Tibial artery (tissue), 4 donors: Measurements from ENCODE around the gene NME3.

Source experiments
- DNase-seq, 2 donors: peaks; one replicate each; pipeline ENCODE4 v3.0.0-alpha.2; 2019
- H3K27ac ChIP-seq, 2 donors: fragments of 200-600 bp; sonication (generic) in 1 of 2; 1 replicate in 1 of 2; 2 replicates in 1 of 2; pipeline ENCODE4 v1.5.1; 2018 to 2019; ENCODE audit warnings: mild to moderate bottlenecking in 1 of 2
- H3K27me3 ChIP-seq, 2 donors: fragments of 200-600 bp; sonication (generic) in 1 of 2; one replicate each; pipeline versions ENCODE4 v1.5.1 to v1.6.0; 2016 to 2019
- H3K36me3 ChIP-seq, 3 donors: fragments of 200-600 bp; sonication (generic) in 2 of 3; one replicate each; pipeline ENCODE4 v1.5.1; 2016 to 2019; ENCODE audit warnings: mild to moderate bottlenecking in 2 of 3
- H3K4me1 ChIP-seq, 4 donors: fragments of 200-600 bp; sonication (generic) in 2 of 4; 1 replicate in 3 of 4; 2 replicates in 1 of 4; pipeline ENCODE4 v1.5.1; 2016 to 2019
- H3K4me3 ChIP-seq, 2 donors: fragments of 200-600 bp; sonication (generic) in 1 of 2; 1 replicate in 1 of 2; 2 replicates in 1 of 2; pipeline ENCODE4 v1.5.1; 2018 to 2019; ENCODE audit warnings: mild to moderate bottlenecking in 2 of 2
- H3K9me3 ChIP-seq, 3 donors: fragments of 200-600 bp; sonication (generic) in 1 of 3; one replicate each; pipeline ENCODE4 v1.5.1; 2016 to 2019
- intact Hi-C: fragments of 100-400 bp; cut with DNase I; formaldehyde crosslinking; loops from one replicate; pipeline ENCODE4 v1.15.0; 2023; ENCODE audit warnings: low total_unique reads
- TF ChIP-seq, protein P1 (sequence below), 2 experiments: fragments of 200-600 bp in 1 of 2; fragments of 450-650 bp in 1 of 2; IDR thresholded peaks; one replicate each; pipeline ENCODE4 v1.5.1; 2017 to 2019; ENCODE audit warnings: antibody characterized with exemption in 2 of 2, mild to moderate bottlenecking in 1 of 2, moderate library complexity in 1 of 2

NME3 gene

GRCh38 chr16:1792836-1793577, 21.7 kb upstream of the NME3 start:
- peaks cover 5 to 50% (median 27%) of the 10 kb centered on the region in 3 donors for H3K36me3 ChIP-seq
- DNase-seq: no peak
- peaks cover 0 to 9% (median 0%) of the 10 kb centered on the region in 4 donors for H3K4me1 ChIP-seq
- TF ChIP-seq, protein P1, sequence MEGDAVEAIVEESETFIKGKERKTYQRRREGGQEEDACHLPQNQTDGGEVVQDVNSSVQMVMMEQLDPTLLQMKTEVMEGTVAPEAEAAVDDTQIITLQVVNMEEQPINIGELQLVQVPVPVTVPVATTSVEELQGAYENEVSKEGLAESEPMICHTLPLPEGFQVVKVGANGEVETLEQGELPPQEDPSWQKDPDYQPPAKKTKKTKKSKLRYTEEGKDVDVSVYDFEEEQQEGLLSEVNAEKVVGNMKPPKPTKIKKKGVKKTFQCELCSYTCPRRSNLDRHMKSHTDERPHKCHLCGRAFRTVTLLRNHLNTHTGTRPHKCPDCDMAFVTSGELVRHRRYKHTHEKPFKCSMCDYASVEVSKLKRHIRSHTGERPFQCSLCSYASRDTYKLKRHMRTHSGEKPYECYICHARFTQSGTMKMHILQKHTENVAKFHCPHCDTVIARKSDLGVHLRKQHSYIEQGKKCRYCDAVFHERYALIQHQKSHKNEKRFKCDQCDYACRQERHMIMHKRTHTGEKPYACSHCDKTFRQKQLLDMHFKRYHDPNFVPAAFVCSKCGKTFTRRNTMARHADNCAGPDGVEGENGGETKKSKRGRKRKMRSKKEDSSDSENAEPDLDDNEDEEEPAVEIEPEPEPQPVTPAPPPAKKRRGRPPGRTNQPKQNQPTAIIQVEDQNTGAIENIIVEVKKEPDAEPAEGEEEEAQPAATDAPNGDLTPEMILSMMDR (IDR thresholded peaks at IDR 0.05): no peak
- H3K27ac ChIP-seq: no peak overlapping the region
- H3K9me3 ChIP-seq: peaks cover 0 to 3% (median 0%) of the 10 kb centered on the region in 3 donors
- H3K27me3 ChIP-seq: no peaks in the 10 kb centered on the region
- intact Hi-C loops: no loop called here
- H3K4me3 ChIP-seq: no peak overlapping the region

DNA sequence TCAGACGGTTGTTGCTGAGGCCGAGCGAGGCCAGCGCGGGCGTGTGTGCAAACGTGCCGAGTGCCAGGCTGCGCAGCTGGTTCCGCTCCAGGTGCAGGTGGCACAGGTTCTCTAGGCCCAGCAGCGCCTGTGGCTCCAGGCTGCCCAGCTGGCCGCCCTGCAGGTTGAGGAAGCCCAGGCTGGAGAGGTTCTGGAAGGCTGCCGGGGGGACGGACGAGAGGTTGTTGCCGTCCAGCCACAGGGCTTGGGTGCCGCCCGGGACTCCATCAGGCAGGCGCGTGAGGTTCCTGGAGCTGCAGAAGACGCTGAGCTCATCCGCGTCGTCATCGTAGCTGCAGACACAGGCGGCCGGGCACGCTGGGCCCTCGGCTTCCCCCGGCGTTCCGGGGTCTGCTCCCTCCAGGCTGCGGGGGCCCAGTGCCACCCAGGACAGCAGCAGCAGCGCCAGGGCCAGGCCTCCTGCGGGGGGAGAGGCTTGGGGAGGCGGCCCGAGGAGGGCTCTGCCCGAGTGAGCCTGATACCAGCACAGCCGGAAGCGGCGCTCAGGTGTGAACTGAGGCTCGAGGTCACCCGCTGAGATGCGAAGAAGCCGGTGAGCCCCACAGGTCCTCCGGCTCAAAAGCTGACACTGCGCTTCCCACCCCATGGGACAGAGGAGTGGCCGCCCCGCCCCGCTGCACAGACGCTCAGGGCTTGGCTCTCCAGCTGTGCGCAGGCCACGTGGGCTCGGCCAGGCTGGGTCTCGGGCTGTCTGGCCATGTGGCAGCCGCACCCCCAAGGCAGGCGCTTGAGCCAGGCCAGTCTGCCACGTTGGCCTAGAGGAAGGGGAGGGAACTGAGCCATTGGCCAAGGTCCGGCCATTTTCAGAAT, 20.8 kb upstream of the NME3 start:
- no peak for DNase-seq
- no peak overlapping the region for H3K27ac ChIP-seq

GRCh38 chr16:1791256-1791942, 20.1 kb upstream of the NME3 start:
- no peak overlapping the region for H3K27ac ChIP-seq
- H3K4me3 ChIP-seq: no peak overlapping the region
- peaks cover 15 to 66% (median 43%) of the 10 kb centered on the region in 3 donors for H3K36me3 ChIP-seq
- TF ChIP-seq, protein P1 (IDR thresholded peaks at IDR 0.05): no peak
- H3K4me1 ChIP-seq: peaks cover 0 to 20% (median 0%) of the 10 kb centered on the region in 4 donors
- H3K27me3 ChIP-seq: no peaks in the 10 kb centered on the region
- intact Hi-C loops: no loop called here
- no peak for DNase-seq
- H3K9me3 ChIP-seq: no peaks in the 10 kb centered on the region

More for the DNA sequence above, 20.8 kb upstream of the NME3 start:
- intact Hi-C loops: no loop called here
- TF ChIP-seq, protein P1 (IDR thresholded peaks at IDR 0.05): no peak
- H3K4me3 ChIP-seq: no peak overlapping the region
- H3K36me3 ChIP-seq: peaks cover 7 to 58% (median 35%) of the 10 kb centered on the region in 3 donors
- peaks cover 0 to 13% (median 0%) of the 10 kb centered on the region in 4 donors for H3K4me1 ChIP-seq
- no peaks in the 10 kb centered on the region for H3K9me3 ChIP-seq
- no peaks in the 10 kb centered on the region for H3K27me3 ChIP-seq

GRCh38 chr16:1790611-1791255, 19.4 kb upstream of the NME3 start:
- Histone ChIP-seq H3K27ac (no peak overlapping the region), H3K9me3 (no peaks in the 10 kb centered on the region), H3K27me3 (no peaks in the 10 kb centered on the region), H3K4me3 (no peak overlapping the region), H3K36me3 (peaks cover 15 to 72% (median 44%) of the 10 kb centered on the region in 3 donors), H3K4me1 (peaks cover 0 to 27% (median 2%) of the 10 kb centered on the region in 4 donors)
- TF ChIP-seq, protein P1 (IDR thresholded peaks at IDR 0.05): no peak
- intact Hi-C loops: no loop called here
- peak in 1 of 2 donors; percentile 59 for DNase-seq

- H3K4me1 ChIP-seq: peaks cover 0 to 32% (median 5%) of the 10 kb centered on the region in 4 donors
- intact Hi-C loops: no loop called here
- peaks cover 15 to 77% (median 44%) of the 10 kb centered on the region in 3 donors for H3K36me3 ChIP-seq
- no peak overlapping the region for H3K27ac ChIP-seq
- H3K27me3 ChIP-seq: no peaks in the 10 kb centered on the region
- TF ChIP-seq, protein P1 (IDR thresholded peaks at IDR 0.05): no peak
- H3K4me3 ChIP-seq: no peak overlapping the region
- H3K9me3 ChIP-seq: no peaks in the 10 kb centered on the region
- no peak for DNase-seq
These were observed 18.9 kb upstream of the NME3 start for GRCh38 chr16:1790261-1790610.
